PC-3 (cell line): ENCODE results near the gene SKA2. TPM values are rescaled to one million over a fixed set of nuclear protein-coding genes. Genes with fewer than 3 reads are reported as not detected.

Experiments used
- ATAC-seq: fragments of 200-7000 bp; cut with Tn5 transposase; 2 replicates; pipeline ENCODE4 v1.9.1; 2020; ENCODE audit warnings: mild to moderate bottlenecking, moderate library complexity
- BruUV-seq: library from RNA; stranded (reverse); fragments of 400-500 nt; replicated peaks from 2 replicates; lab custom pipeline; 2021; lab: Mats Ljungman, UMichigan
- CTCF ChIA-PET: fragments of 300-600 bp; sonication (Branson Sonifier 250); formaldehyde crosslinking; loops from one replicate; lab custom pipeline; 2022; ENCODE audit warnings: antibody characterized with exemption; lab: Charles Lee
- POLR2A ChIA-PET: fragments of 300-600 bp; sonication (Branson Sonifier 250); formaldehyde crosslinking; loops from one replicate; lab custom pipeline; 2022; ENCODE audit warnings: antibody characterized with exemption; ENCODE audit not compliant: unreplicated experiment; lab: Charles Lee
- DNase-seq: peaks from one replicate; pipeline ENCODE4 v3.0.0-alpha.2; 2015
- H2AFZ ChIP-seq: fragments of 300-600 bp; sonication (generic); 2 replicates; pipeline ENCODE4 v1.6.0; 2016; ENCODE audit warnings: antibody characterized with exemption, low read length
- H3F3A ChIP-seq: fragments of 300-600 bp; sonication (generic); one replicate; pipeline ENCODE4 v1.6.0; 2017; ENCODE audit warnings: antibody characterized with exemption, low read length, control low read depth, mild to moderate bottlenecking; ENCODE audit not compliant: unreplicated experiment
- H3K27ac ChIP-seq: fragments of 300-600 bp; sonication (generic); 2 replicates; pipeline ENCODE4 v1.5.1; 2016; ENCODE audit warnings: mild to moderate bottlenecking, low read length
- H3K27me3 ChIP-seq: fragments of 300-600 bp; sonication (generic); 2 replicates; pipeline ENCODE4 v1.6.1; 2016; ENCODE audit warnings: low read length, mixed read lengths
- H3K36me3 ChIP-seq: fragments of 300-600 bp; sonication (generic); 2 replicates; pipeline ENCODE4 v1.6.1; 2016; ENCODE audit warnings: low read depth, mixed run types, low read length, mixed read lengths
- H3K4me1 ChIP-seq: fragments of 300-600 bp; sonication (generic); 2 replicates; pipeline ENCODE4 v1.5.1; 2016; ENCODE audit warnings: low read length; ENCODE audit not compliant: insufficient read depth
- H3K4me2 ChIP-seq: fragments of 300-600 bp; sonication (generic); 2 replicates; pipeline ENCODE4 v1.6.0; 2016; ENCODE audit warnings: low read length
- H3K4me3 ChIP-seq: fragments of 300-600 bp; sonication (generic); 2 replicates; pipeline ENCODE4 v1.5.1; 2016; ENCODE audit warnings: mild to moderate bottlenecking, low read length, mixed read lengths
- H3K79me2 ChIP-seq: fragments of 300-600 bp; sonication (generic); 2 replicates; pipeline ENCODE4 v1.6.1; 2017; ENCODE audit warnings: low read length, mixed read lengths
- H3K9ac ChIP-seq: fragments of 300-600 bp; sonication (generic); 2 replicates; pipeline ENCODE4 v1.6.0; 2016; ENCODE audit warnings: mild to moderate bottlenecking, low read length
- H3K9me2 ChIP-seq: fragments of 300-600 bp; sonication (generic); replicated peaks from 2 replicates; pipeline ENCODE4 v1.6.1; 2016; ENCODE audit warnings: mixed run types, low read length, mixed read lengths
- H3K9me3 ChIP-seq: fragments of 300-600 bp; sonication (generic); 2 replicates; pipeline ENCODE4 v1.6.1; 2016; ENCODE audit warnings: low read length, mixed read lengths
- H4K20me1 ChIP-seq: fragments of 300-600 bp; sonication (generic); 2 replicates; pipeline ENCODE4 v1.6.1; 2016; ENCODE audit warnings: low read length, mixed read lengths
- CTCF ChIP-seq: fragments of 300-600 bp; sonication (generic); conservative IDR thresholded peaks from 2 replicates; pipeline ENCODE4 v1.5.1; 2017; ENCODE audit warnings: antibody characterized with exemption, low read depth, mild to moderate bottlenecking, low read length
- EZH2 ChIP-seq: fragments of 300-600 bp; sonication (generic); IDR thresholded peaks from one replicate; pipeline ENCODE4 v1.6.1; 2017; ENCODE audit warnings: antibody characterized with exemption, mild to moderate bottlenecking, low read length; ENCODE audit not compliant: unreplicated experiment
- EZH2phosphoT487 ChIP-seq: fragments of 300-600 bp; sonication (generic); IDR thresholded peaks from 2 replicates; pipeline ENCODE4 v1.6.1; 2018; ENCODE audit warnings: mild to moderate bottlenecking, antibody characterized with exemption, low read length, borderline replicate concordance
- intact Hi-C: fragments of 100-400 bp; cut with micrococcal nuclease; formaldehyde crosslinking; loops from 2 replicates; pipeline ENCODE4 v1.9.0; 2023
- total RNA-seq: library from RNA; depleted of rRNA; stranded (reverse); fragments of >200 nt; gene quantifications from 2 replicates; pipeline ENCODE4 v1.2.3, GENCODE V29; 2014

SKA2 gene
- total RNA-seq, 1 experiment from 2014 or later = 143 TPM

DNA sequence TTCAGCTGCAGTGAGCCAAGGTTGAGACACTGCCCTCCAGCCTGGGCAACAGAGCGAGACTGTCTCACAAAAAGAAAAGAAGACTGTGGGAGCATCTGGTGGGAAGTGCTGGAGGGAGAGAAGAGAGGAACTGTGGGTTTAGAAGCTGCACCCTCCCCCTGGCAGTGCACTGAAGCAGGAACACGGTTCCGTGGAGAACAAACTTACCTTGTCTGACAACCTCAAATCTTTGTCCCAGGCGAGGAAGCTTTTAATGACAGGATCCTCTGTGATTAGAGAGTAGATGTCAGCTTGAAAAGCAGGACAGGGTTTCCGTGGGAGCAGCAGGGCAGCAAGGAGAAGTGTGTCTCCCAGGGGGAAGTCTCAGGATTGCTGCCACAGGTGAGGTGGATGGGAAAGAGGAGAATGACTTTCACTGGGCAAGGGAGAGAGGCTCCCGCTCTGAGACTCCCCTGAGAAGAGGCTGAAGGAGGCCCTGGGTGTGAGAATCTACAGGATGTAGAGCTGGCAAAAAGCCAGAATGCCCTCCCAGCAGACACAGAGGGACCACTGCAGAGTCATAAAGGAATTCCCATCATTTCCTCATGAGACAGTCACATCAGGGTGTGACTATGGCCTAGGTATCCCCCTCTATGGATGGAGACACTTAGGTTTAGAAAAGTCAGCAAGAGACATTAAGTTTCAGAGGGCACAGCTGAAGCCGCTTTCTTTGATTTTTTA is 23.4 kb upstream of the SKA2 start:
- ChIA-PET POLR2A (no interaction called here), CTCF (no interaction called here)
- intact Hi-C loops = no loop called here
- no peak overlapping the region for H3K9ac ChIP-seq
- no peak overlapping the region for H3K4me3 ChIP-seq
- H3K9me2 ChIP-seq = no peaks in the 10 kb centered on the region
- no peaks in the 10 kb centered on the region for H3K9me3 ChIP-seq
- peaks cover 43% of the 10 kb centered on the region for H3K79me2 ChIP-seq
- H3K4me2 ChIP-seq = no peak overlapping the region
- H2AFZ ChIP-seq = no peak overlapping the region
- DNase-seq = no peak
- no peak overlapping the region for H3K27ac ChIP-seq
- TF ChIP-seq EZH2phosphoT487 = no peak
- TF ChIP-seq CTCF = no peak
- TF ChIP-seq EZH2 = no peak
- peaks cover 21% of the 10 kb centered on the region for H3K36me3 ChIP-seq
- no peaks in the 10 kb centered on the region for H3K27me3 ChIP-seq
- no peaks in the 10 kb centered on the region for H3F3A ChIP-seq
- BruUV-seq = no TSS peak
- no peak for ATAC-seq
- H3K4me1 ChIP-seq = no peaks in the 10 kb centered on the region
- H4K20me1 ChIP-seq = no peaks in the 10 kb centered on the region

DNA sequence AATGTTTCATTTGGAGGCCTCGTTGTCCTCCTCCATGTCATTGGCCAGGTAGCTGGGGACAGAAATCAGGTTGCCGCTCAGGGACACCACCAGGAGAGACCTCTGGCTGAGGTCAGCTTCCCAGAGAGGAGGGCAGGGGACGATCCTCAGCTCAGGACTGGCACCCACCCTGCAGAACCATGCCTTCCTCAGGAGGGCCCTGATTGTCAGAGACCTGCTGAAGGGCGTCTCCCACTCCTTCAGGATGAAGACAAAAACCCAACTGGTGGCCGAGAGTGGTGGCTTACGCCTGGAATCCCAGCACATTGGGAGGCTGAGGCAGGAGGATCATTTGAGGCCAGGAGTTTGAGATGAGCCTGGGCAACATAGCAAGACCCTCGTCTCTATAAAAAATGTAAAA is 20.1 kb upstream of the SKA2 start:
- Histone ChIP-seq H3K9me3 (no peaks in the 10 kb centered on the region), H3K79me2 (peaks cover 49% of the 10 kb centered on the region), H3K9me2 (no peaks in the 10 kb centered on the region), H3K4me1 (no peaks in the 10 kb centered on the region), H3K9ac (no peak overlapping the region), H4K20me1 (no peaks in the 10 kb centered on the region), H3K4me2 (no peak overlapping the region), H3K27me3 (no peaks in the 10 kb centered on the region), H3K36me3 (peaks cover 42% of the 10 kb centered on the region), H3K27ac (no peak overlapping the region), H3F3A (no peaks in the 10 kb centered on the region), H2AFZ (no peak overlapping the region), H3K4me3 (no peak overlapping the region)
- TF ChIP-seq CTCF = no peak
- TF ChIP-seq EZH2phosphoT487 = no peak
- no peak for TF ChIP-seq EZH2
- ChIA-PET CTCF (no interaction called here), POLR2A (no interaction called here)
- DNase-seq = no peak
- intact Hi-C loops = no loop called here
- BruUV-seq = no TSS peak
- no peak for ATAC-seq

GRCh38 chr17:59174671-59175070 is 19.7 kb upstream of the SKA2 start:
- intact Hi-C loops = no loop called here
- peaks cover 44% of the 10 kb centered on the region for H3K36me3 ChIP-seq

More at GRCh38 chr17:59174671-59175070, 19.7 kb upstream of the SKA2 start:
- H3K27me3 ChIP-seq = no peaks in the 10 kb centered on the region
- H3K4me2 ChIP-seq = no peak overlapping the region
- BruUV-seq = no TSS peak
- CTCF ChIA-PET = no interaction called here
- H2AFZ ChIP-seq = no peak overlapping the region
- H3K9me3 ChIP-seq = no peaks in the 10 kb centered on the region
- ATAC-seq (no peak), DNase-seq (no peak)
- no peak for TF ChIP-seq EZH2
- TF ChIP-seq EZH2phosphoT487 = no peak
- no peak for TF ChIP-seq CTCF
- POLR2A ChIA-PET = no interaction called here
- peaks cover 52% of the 10 kb centered on the region for H3K79me2 ChIP-seq
- no peak overlapping the region for H3K27ac ChIP-seq
- H3K9ac ChIP-seq = no peak overlapping the region
- H3K4me3 ChIP-seq = no peak overlapping the region
- H3K4me1 ChIP-seq = no peaks in the 10 kb centered on the region
- no peaks in the 10 kb centered on the region for H3K9me2 ChIP-seq
- no peaks in the 10 kb centered on the region for H3F3A ChIP-seq
- H4K20me1 ChIP-seq = no peaks in the 10 kb centered on the region
